Measurements from ENCODE around the gene NAT16.

The NAT16 gene

DNA sequence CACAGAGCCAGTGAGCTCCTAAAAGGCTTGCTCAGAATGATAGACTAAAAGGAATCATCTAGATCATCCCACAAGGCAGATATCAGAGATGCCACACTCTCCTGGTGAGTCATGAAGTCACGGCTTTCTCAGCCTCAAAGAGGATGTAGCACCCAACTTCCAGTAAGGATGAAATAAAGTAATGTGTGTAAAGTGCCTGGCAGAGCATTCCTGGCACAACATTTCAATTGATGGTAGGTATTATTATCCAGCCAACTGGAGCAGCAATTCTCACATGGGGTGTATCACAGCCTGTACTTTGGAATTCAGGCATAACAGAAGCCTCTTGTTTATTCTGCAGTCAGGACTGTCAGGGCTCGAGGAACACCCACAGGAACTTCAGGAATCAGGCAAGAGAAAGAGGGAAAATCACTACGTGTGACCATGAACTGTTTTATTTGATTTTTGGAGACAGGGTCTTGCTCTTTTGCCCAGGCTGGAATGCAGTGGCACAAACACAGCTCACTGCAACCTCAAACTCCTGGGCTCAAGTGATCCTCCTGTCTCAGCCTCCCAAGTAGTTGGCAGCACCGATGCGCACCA lies 5.3 kb upstream of the NAT16 start:
- Histone ChIP-seq H3K4me1 (no peaks in the 10 kb centered on the region), H3K9me3 (no peaks in the 10 kb centered on the region), H3K4me3 (no peak overlapping the region), H3K27me3 (peaks cover 0 to 45% of the 10 kb centered on the region in 2 donors), H3K27ac (no peak overlapping the region), H3K36me3 (no peaks in the 10 kb centered on the region)
- DNase-seq, result no peak
- intact Hi-C loops (cut with DNase I; ENCODE audit: low total_unique reads), result no loop called here
- TF ChIP-seq, protein P1, sequence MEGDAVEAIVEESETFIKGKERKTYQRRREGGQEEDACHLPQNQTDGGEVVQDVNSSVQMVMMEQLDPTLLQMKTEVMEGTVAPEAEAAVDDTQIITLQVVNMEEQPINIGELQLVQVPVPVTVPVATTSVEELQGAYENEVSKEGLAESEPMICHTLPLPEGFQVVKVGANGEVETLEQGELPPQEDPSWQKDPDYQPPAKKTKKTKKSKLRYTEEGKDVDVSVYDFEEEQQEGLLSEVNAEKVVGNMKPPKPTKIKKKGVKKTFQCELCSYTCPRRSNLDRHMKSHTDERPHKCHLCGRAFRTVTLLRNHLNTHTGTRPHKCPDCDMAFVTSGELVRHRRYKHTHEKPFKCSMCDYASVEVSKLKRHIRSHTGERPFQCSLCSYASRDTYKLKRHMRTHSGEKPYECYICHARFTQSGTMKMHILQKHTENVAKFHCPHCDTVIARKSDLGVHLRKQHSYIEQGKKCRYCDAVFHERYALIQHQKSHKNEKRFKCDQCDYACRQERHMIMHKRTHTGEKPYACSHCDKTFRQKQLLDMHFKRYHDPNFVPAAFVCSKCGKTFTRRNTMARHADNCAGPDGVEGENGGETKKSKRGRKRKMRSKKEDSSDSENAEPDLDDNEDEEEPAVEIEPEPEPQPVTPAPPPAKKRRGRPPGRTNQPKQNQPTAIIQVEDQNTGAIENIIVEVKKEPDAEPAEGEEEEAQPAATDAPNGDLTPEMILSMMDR (IDR thresholded peaks at IDR 0.05), result no peak

DNA sequence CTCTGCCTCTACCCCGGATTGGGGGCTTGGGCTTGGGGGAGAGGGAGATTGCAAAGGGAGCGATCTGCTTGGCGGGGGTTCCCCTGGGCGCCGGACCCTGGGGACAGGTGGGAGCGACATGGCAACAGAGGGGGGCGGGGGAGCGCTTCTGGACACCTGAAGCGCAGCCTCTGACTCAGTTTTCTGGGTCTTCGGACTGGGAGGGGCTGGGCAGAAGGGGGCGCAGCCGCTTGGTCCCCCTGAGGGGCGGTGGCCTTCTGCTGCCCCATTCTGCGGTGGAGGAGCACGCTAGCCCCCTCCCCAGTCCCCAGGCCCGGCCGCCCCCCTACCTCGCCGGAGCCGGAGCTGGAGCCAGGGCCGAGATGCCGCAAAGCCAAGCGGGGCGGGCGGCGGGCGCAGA lies 380 bp downstream of the NAT16 start:
- no peak for DNase-seq
- Histone ChIP-seq H3K4me1 (peaks cover 0 to 16% (median 14%) of the 10 kb centered on the region in 4 donors), H3K9me3 (no peaks in the 10 kb centered on the region), H3K27ac (no peak overlapping the region), H3K4me3 (no peak overlapping the region), H3K27me3 (peaks cover 0 to 92% of the 10 kb centered on the region in 2 donors), H3K36me3 (no peaks in the 10 kb centered on the region)
- TF ChIP-seq, protein P1 (IDR thresholded peaks at IDR 0.05), result no peak
- intact Hi-C loops (cut with DNase I; ENCODE audit: low total_unique reads), result no loop called here

DNA sequence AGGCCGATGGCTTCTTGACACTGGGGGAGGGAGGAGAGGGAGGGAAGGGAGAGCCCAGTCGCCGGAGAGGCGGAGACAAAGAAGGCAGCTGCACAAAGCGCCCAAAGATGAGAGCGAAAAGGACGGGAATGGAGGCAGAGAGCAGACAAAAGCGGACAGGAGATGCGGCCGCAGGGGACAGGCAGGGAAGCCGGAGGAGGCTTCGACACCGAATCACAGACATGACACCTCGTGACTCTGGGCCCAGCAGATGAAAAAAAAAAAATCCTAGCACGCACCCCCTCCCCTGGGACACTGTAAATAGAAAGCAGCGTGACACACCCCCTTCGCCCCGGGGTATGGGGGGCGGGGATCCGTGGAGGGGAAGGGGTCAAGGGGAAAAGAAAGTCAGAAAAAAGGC lies 976 bp downstream of the NAT16 start:
- Histone ChIP-seq H3K27me3 (peaks cover 0 to 97% of the 10 kb centered on the region in 2 donors), H3K4me1 (peaks cover 0 to 22% (median 17%) of the 10 kb centered on the region in 4 donors), H3K36me3 (no peaks in the 10 kb centered on the region), H3K4me3 (no peak overlapping the region), H3K9me3 (no peaks in the 10 kb centered on the region), H3K27ac (no peak overlapping the region)
- no peak for DNase-seq
- intact Hi-C loops (cut with DNase I; ENCODE audit: low total_unique reads), result no loop called here
- TF ChIP-seq, protein P1 (IDR thresholded peaks at IDR 0.05), result no peak

DNA sequence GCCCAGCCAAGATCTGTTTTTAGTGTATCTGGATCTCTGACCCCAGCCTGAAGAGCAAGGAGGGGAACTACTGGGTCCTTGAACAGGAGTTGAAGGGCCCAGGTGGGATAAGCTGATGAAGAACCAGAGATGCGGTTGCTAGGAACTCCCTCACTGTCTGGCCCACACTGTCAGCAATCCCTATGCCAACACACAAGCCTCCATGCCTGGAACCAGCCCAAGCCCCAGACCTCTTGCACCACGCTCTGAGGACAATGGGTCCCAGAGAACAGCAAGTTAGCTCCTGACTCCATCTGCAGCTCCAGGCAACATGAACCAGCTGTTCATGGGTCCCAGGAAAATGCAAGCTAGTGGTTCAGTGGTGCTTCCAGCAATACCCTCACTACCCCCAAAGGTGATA lies 2.4 kb downstream of the NAT16 start:
- intact Hi-C loops (cut with DNase I; ENCODE audit: low total_unique reads), result no loop called here
- Histone ChIP-seq H3K9me3 (no peaks in the 10 kb centered on the region), H3K36me3 (no peaks in the 10 kb centered on the region), H3K27me3 (peaks cover 7 to 97% of the 10 kb centered on the region in 2 donors), H3K27ac (no peak overlapping the region), H3K4me3 (no peak overlapping the region), H3K4me1 (peaks cover 4 to 37% (median 29%) of the 10 kb centered on the region in 4 donors)
- DNase-seq, result no peak
- TF ChIP-seq, protein P1 (IDR thresholded peaks at IDR 0.05), result no peak

DNA sequence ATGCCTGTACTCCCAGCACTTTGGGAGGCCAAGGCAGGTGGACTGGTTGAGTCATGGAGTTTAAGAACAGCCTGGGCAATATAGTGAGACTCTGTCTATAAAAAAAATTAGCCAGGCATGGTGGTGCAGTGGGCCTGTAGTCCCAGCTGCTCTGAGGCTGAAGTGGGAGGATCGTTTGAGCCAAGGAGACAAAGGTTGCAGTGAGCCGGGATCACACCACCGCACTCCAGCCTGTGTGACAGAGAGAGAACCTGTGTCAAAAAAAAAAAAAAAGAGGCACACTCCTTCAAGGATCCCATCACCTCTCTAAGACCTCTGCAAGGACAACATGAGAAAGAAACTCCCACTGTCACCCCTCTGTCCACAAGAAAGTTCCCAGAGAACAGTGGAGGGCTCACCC lies 4.4 kb downstream of the NAT16 start:
- no peak overlapping the region for H3K27ac ChIP-seq
- H3K4me3 ChIP-seq, result no peak overlapping the region
- TF ChIP-seq, protein P1 (IDR thresholded peaks at IDR 0.05), result no peak
- H3K36me3 ChIP-seq, result no peaks in the 10 kb centered on the region
- intact Hi-C loops (cut with DNase I; ENCODE audit: low total_unique reads), result no loop called here
- no peaks in the 10 kb centered on the region for H3K9me3 ChIP-seq
- peaks cover 11 to 97% of the 10 kb centered on the region in 2 donors for H3K27me3 ChIP-seq
- H3K4me1 ChIP-seq, result peaks cover 4 to 51% (median 41%) of the 10 kb centered on the region in 4 donors
- no peak for DNase-seq
